Measurements from ENCODE around the gene GCLM.
"Not testable (repeated sequence)": the region's sequence is repeated elsewhere in the genome, so short reads cannot be mapped to it uniquely, and the experiment has no call there.

The GCLM gene, protein sequence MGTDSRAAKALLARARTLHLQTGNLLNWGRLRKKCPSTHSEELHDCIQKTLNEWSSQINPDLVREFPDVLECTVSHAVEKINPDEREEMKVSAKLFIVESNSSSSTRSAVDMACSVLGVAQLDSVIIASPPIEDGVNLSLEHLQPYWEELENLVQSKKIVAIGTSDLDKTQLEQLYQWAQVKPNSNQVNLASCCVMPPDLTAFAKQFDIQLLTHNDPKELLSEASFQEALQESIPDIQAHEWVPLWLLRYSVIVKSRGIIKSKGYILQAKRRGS

DNA sequence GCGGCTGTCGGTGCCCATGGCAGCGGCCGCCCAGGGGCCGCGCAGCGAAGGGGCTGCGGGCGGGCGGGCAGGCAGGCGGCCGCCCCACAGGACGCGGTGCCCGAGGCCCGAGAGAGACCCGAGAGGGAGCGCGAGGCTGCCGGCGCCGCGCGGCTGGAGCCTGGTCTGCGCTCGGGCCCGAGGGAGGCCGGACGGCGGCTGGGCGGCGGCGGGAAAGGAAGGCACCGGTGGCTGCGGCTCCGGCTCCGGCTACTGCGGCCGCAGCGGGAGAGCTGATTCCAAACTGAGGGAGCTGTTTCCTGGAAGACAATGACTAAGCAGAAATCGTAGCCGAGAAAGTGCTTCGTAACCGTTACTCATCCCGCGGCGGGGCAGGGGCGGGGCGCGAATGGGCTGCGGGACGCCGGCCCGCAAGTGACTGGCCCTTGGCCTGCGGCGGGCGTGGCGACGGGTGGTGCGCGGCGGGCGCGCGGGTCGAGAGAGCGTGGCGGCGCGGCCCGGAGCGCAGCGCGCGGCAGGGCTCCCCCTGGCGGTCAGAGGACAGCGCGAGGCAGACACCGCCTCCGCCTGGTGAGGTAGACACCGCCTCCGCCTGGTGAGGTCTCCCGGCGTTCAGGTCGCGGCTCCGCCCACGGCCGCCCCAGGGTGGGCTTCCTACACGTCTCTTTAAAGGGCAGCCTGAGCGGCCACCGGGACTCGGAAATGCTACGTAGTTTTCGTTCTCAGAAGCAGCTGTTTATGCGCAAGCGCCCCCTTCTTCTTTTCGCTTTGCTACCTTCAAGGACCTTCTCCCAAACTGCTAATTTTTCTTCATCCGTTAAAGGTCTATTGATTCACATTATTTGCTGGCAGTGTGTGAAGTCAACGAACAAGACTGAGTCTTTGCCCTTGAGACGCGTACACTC lies at the start of gene GCLM:
Gene GCLM, minus strand, starts transcription at position 285 of the 905 bp plus-strand sequence. Its CDS starts 267 bp downstream, at position 18.
- Histone ChIP-seq H3K9ac (ENCODE audit: low read length) (peak within 1 kb of the TSS; percentile 70), H3K4me1 (ENCODE audit: control insufficient read depth, low read depth, low read length) (peaks cover 12% of the 10 kb centered on the region), H3K27ac (ENCODE audit: low read length) (no peak within 1 kb of the TSS), H3K4me3 (ENCODE audit: low read length) (peak within 1 kb of the TSS; percentile 95), H3K36me3 (ENCODE audit: control insufficient read depth, low read depth, low read length) (no peaks in the 10 kb centered on the region), H3K27me3 (ENCODE audit: control insufficient read depth, insufficient read depth, low read length) (peaks cover 4% of the 10 kb centered on the region), H3K9me3 (ENCODE audit: control insufficient read depth, low read depth, low read length) (no peaks in the 10 kb centered on the region)

DNA sequence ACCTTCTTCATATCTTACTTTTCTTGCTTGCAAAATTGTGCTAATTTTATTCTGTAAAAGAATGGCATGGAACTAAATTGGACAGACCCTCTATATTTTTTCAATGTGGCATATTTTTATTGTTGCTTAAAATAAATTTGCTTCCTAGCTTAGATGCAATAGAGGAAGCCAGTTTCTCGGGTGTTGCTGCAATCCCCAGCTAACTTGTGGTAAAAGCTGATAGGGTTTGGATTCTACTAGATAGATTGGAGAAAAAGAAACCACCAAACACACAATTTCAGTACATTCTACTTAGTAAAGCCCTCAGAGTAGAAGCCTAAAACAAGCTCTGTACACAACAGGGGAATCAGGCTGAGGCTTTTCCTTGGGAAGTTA lies 49.5 kb upstream of the GCLM start:
- Histone ChIP-seq H3K27ac (ENCODE audit: low read length) (no peak overlapping the region), H3K27me3 (ENCODE audit: control insufficient read depth, insufficient read depth, low read length) (no peaks in the 10 kb centered on the region), H3K36me3 (ENCODE audit: control insufficient read depth, low read depth, low read length) (no peaks in the 10 kb centered on the region), H3K4me3 (ENCODE audit: low read length) (no peak overlapping the region), H3K9me3 (ENCODE audit: control insufficient read depth, low read depth, low read length) (no peaks in the 10 kb centered on the region), H3K4me1 (ENCODE audit: control insufficient read depth, low read depth, low read length) (no peaks in the 10 kb centered on the region), H3K9ac (ENCODE audit: low read length) (no peak overlapping the region)

DNA sequence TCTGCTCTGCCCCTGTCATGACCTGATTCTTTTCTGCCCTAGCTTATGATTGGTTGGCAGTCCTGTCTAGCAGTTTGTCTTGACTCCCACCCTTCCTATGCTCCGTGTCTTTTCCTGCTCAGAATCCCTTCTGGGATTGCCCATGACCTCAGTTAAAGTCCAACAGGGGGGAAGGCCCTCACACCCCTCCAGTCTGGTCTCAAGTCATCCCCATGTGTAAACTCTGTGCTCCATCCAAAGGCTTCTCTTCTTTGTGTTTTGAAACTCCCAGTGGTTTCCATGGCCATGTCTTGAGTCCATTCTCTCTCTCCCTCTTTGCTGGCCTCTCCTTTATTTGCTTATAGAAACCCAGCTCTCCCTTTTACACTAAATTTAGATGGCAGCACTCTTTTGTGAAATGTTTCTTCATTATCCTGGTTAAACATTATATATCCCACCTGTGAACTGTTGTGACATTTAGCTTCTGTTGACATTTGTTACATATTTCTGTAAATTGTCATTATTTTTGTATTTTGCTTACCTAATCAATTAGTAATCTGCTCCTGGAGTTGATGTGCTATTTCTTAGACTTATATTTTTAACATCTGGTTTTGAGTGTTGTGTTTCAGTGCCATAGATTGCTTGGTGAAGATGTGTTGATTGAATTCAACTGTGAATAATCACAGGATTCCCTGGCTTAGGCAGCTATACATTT lies 48.9 kb upstream of the GCLM start:
- no peak overlapping the region for H3K4me3 ChIP-seq (ENCODE audit: low read length)
- H3K36me3 ChIP-seq (ENCODE audit: control insufficient read depth, low read depth, low read length): no peaks in the 10 kb centered on the region
- H3K27ac ChIP-seq (ENCODE audit: low read length): no peak overlapping the region
- no peaks in the 10 kb centered on the region for H3K27me3 ChIP-seq (ENCODE audit: control insufficient read depth, insufficient read depth, low read length)
- no peaks in the 10 kb centered on the region for H3K9me3 ChIP-seq (ENCODE audit: control insufficient read depth, low read depth, low read length)
- H3K4me1 ChIP-seq (ENCODE audit: control insufficient read depth, low read depth, low read length): no peaks in the 10 kb centered on the region
- H3K9ac ChIP-seq (ENCODE audit: low read length): no peak overlapping the region

DNA sequence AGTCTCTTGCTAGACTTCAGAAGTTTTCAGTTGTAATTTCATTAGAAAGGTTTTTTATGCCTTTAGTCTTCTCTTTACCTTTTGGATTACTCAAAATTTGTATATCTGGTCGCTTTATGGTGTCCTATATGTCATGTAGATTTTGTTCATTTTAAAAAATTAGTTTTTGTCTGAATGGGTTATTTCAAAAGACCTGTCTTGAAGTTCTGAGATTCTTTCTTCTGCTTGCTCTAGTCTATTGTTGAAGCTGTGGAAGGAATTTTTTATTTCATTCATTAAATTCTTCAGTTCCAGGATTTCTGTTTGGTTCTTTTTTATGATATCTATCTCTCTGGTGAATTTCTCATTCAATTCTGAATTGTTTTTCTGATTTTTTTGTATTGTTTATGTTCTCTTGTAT lies 46.5 kb upstream of the GCLM start:
- Histone ChIP-seq H3K4me3 (ENCODE audit: low read length) (no peak overlapping the region), H3K9ac (ENCODE audit: low read length) (no peak overlapping the region), H3K27me3 (ENCODE audit: control insufficient read depth, insufficient read depth, low read length) (no peaks in the 10 kb centered on the region), H3K27ac (ENCODE audit: low read length) (no peak overlapping the region), H3K9me3 (ENCODE audit: control insufficient read depth, low read depth, low read length) (peaks cover 6% of the 10 kb centered on the region), H3K4me1 (ENCODE audit: control insufficient read depth, low read depth, low read length) (no peaks in the 10 kb centered on the region), H3K36me3 (ENCODE audit: control insufficient read depth, low read depth, low read length) (no peaks in the 10 kb centered on the region)

DNA sequence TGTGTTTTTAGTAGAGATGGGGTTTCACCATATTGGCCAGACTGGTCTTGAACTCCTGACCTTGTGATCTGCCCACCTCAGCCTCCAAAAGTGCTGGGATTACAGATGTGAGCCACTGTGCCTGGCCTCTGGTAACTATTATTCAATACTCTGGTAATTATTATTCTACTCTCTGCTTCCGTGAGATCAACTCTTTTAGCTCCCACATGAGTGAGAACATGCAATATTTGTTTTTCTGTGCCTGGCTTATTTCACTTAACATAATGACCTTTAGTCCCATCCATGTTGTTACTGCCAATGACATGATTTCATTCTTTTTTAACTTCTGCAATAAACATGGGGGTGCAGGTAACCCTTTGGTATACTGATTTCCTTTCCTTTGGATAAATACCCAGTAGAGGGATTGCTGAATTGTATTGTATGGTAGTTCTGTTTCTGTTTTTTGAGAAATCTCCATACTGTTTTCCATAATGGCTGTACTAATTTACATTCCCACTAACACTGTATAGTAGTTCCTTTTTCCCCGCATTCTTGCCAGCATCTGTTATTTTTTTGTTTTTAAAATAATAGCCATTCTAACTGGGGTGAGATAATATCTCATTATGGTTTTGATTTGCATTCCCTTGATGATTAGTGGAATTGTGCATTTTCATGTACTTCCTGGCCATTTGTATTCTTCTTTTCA lies 37.9 kb upstream of the GCLM start:
- not testable (repeated sequence) for H3K4me1 ChIP-seq (ENCODE audit: control insufficient read depth, low read depth, low read length); H3K4me3 ChIP-seq (ENCODE audit: low read length); H3K27me3 ChIP-seq (ENCODE audit: control insufficient read depth, insufficient read depth, low read length); H3K27ac ChIP-seq (ENCODE audit: low read length); H3K9me3 ChIP-seq (ENCODE audit: control insufficient read depth, low read depth, low read length); H3K36me3 ChIP-seq (ENCODE audit: control insufficient read depth, low read depth, low read length); H3K9ac ChIP-seq (ENCODE audit: low read length)

DNA sequence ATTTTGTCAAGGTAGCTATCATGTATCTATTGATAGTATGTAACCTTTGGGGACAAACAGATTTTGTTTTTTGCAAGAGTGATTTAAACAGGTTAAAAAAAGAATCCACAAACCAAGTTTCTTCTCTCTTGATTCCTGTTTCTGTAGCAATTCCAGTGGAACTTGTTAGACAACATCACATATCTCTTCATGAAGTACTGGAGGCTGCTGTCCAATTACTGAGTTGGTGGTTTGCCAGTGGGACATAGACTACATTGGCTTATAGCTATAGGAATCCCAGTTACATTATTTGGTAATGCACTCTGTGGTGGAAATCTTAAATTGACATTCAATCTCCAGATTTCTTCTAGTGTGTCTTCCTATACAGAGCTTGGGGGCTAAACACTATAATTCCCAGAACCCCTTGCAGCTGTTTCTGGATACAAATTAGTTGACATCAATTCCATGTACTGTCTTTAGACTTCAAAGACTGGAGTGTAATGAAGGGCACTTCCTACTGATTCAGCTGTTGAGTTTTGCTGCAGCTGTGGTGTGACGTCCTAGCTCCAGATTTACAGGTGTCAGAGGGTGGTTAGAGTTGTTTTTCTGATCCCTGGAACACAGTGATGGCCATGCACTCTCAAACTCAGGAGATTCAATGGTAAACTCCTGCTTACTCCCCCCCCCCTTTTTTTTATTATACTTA lies 29.4 kb upstream of the GCLM start:
- Histone ChIP-seq H3K27me3 (ENCODE audit: control insufficient read depth, insufficient read depth, low read length) (no peaks in the 10 kb centered on the region), H3K27ac (ENCODE audit: low read length) (no peak overlapping the region), H3K36me3 (ENCODE audit: control insufficient read depth, low read depth, low read length) (no peaks in the 10 kb centered on the region), H3K4me3 (ENCODE audit: low read length) (no peak overlapping the region), H3K4me1 (ENCODE audit: control insufficient read depth, low read depth, low read length) (no peaks in the 10 kb centered on the region), H3K9me3 (ENCODE audit: control insufficient read depth, low read depth, low read length) (no peaks in the 10 kb centered on the region), H3K9ac (ENCODE audit: low read length) (no peak overlapping the region)

DNA sequence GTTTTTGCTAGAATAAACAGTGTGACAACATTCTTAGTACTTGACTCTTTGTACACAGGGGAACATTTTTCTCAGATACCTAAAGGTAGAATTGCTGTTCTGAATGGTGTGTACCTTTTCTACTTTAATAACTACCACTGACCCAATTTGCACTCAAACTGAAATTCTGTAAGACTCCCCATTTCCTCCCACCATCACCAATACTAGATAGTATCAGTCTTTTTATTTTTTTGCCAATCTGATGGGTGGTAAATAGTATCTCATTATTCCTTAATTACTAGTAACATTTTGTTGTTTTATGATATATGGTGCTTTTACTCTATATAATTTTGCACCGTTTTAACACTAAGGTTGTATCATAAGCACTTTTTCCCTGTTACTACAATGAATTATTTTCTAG lies 28.8 kb upstream of the GCLM start:
- no peak overlapping the region for H3K9ac ChIP-seq (ENCODE audit: low read length)

DNA sequence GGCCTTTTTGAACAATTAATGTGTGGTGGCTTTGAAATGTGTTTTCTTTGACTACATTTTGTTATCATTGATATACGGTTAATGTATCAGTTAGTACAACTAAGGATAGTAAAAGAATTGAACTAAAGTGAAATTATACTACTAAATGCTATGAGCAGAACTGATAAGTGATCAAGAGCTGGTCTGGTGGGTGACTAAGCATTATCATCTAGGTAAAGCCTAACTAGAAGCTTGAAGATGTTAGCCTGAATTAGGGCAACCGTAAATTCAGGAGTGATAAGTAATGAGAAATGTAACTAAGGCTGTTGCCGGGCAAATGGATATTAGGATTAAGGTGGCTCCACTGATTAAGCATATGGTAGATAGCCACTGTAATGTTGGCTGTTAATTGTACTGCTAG lies 16.0 kb upstream of the GCLM start:
- no peak overlapping the region for H3K27ac ChIP-seq (ENCODE audit: low read length)

More for the DNA sequence above, 28.8 kb upstream of the GCLM start:
- Histone ChIP-seq H3K36me3 (ENCODE audit: control insufficient read depth, low read depth, low read length) (no peaks in the 10 kb centered on the region), H3K4me1 (ENCODE audit: control insufficient read depth, low read depth, low read length) (no peaks in the 10 kb centered on the region), H3K27me3 (ENCODE audit: control insufficient read depth, insufficient read depth, low read length) (no peaks in the 10 kb centered on the region), H3K9me3 (ENCODE audit: control insufficient read depth, low read depth, low read length) (no peaks in the 10 kb centered on the region), H3K27ac (ENCODE audit: low read length) (no peak overlapping the region), H3K4me3 (ENCODE audit: low read length) (no peak overlapping the region)

DNA sequence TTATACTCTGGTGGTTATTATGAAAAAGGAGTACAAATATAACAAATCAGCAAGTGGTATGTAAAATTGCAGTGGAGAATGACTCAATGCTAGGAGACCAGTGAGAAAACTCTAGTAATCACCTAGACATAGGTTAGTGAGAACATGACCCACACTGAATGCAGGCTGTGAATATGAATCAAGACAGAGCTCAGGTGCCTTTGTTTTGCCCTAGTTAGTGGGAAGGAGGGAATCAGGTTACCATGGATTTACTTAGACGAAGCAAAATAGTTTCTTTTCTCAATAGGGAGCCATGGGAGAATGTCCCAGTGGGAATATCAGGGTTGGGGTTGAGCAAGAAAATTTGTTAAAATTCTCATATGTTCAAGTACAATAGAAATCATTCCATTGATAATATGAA lies 10.6 kb upstream of the GCLM start:
- no peak overlapping the region for H3K27ac ChIP-seq (ENCODE audit: low read length)
- no peaks in the 10 kb centered on the region for H3K36me3 ChIP-seq (ENCODE audit: control insufficient read depth, low read depth, low read length)
- H3K4me1 ChIP-seq (ENCODE audit: control insufficient read depth, low read depth, low read length): peaks cover 10% of the 10 kb centered on the region
- H3K9ac ChIP-seq (ENCODE audit: low read length): no peak overlapping the region
- H3K9me3 ChIP-seq (ENCODE audit: control insufficient read depth, low read depth, low read length): no peaks in the 10 kb centered on the region
- H3K27me3 ChIP-seq (ENCODE audit: control insufficient read depth, insufficient read depth, low read length): no peaks in the 10 kb centered on the region
- no peak overlapping the region for H3K4me3 ChIP-seq (ENCODE audit: low read length)

More for the DNA sequence above, 16.0 kb upstream of the GCLM start:
- no peak overlapping the region for H3K9ac ChIP-seq (ENCODE audit: low read length)
- no peak overlapping the region for H3K4me3 ChIP-seq (ENCODE audit: low read length)
- no peaks in the 10 kb centered on the region for H3K36me3 ChIP-seq (ENCODE audit: control insufficient read depth, low read depth, low read length)
- H3K4me1 ChIP-seq (ENCODE audit: control insufficient read depth, low read depth, low read length): peaks cover under 1% of the 10 kb centered on the region
- H3K9me3 ChIP-seq (ENCODE audit: control insufficient read depth, low read depth, low read length): no peaks in the 10 kb centered on the region
- no peaks in the 10 kb centered on the region for H3K27me3 ChIP-seq (ENCODE audit: control insufficient read depth, insufficient read depth, low read length)

DNA sequence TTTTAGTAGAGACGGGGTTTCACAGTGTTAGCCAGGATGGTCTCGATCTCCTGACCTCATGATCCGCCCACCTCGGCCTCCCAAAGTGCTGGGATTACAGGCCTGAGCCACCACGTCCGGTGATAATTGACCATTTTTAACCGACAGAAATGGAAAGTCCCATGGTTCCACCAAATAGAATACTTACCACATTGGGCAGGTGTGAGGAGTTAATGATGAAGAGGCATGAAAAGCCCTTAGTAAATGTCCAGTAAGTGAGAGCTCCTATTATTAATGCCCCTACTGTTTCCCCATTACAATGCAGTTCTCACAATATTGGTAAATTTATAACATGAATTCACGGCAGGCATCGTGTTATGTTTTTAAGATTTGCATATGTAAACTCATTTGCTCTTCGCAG lies 8.1 kb upstream of the GCLM start:
- no peaks in the 10 kb centered on the region for H3K27me3 ChIP-seq (ENCODE audit: control insufficient read depth, insufficient read depth, low read length)
- H3K4me3 ChIP-seq (ENCODE audit: low read length): no peak overlapping the region
- H3K9me3 ChIP-seq (ENCODE audit: control insufficient read depth, low read depth, low read length): no peaks in the 10 kb centered on the region
- H3K4me1 ChIP-seq (ENCODE audit: control insufficient read depth, low read depth, low read length): peaks cover 10% of the 10 kb centered on the region
- no peak overlapping the region for H3K27ac ChIP-seq (ENCODE audit: low read length)
- no peak overlapping the region for H3K9ac ChIP-seq (ENCODE audit: low read length)
- H3K36me3 ChIP-seq (ENCODE audit: control insufficient read depth, low read depth, low read length): no peaks in the 10 kb centered on the region

DNA sequence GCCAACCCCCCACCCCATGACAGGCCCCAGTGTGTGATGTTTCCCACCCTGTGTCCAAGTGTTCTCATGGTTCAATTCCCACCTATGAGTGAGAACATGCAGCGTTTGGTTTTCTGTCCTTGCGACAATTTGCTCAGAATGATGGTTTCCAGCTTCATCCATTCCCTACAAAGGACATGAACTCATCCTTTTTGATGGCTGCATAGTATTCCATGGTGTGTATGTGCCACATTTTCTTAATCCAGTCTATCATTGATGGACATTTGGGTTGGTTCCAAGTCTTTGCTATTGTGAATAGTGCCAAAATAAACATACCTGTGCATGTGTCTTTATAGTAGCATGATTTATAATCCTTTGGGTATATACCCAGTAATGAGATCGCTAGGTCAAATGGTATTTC lies 1.6 kb upstream of the GCLM start:
- not testable (repeated sequence) for H3K4me3 ChIP-seq (ENCODE audit: low read length); H3K36me3 ChIP-seq (ENCODE audit: control insufficient read depth, low read depth, low read length); H3K27ac ChIP-seq (ENCODE audit: low read length); H3K27me3 ChIP-seq (ENCODE audit: control insufficient read depth, insufficient read depth, low read length); H3K9me3 ChIP-seq (ENCODE audit: control insufficient read depth, low read depth, low read length); H3K9ac ChIP-seq (ENCODE audit: low read length)
- H3K4me1 ChIP-seq (ENCODE audit: control insufficient read depth, low read depth, low read length): peaks cover 12% of the 10 kb centered on the region

All from iPS-18a (cell line).